GM19395 (cell line): Measurements from ENCODE around the gene DHX8.

Source experiments
- ATAC-seq: cut with Tn5 transposase; IDR thresholded peaks from one replicate; pipeline ENCODE4 v1.9.1; 2021; ENCODE audit warnings: mild to moderate bottlenecking, moderate library complexity; ENCODE audit not compliant: unreplicated experiment

Gene DHX8

GRCh38 chr17:43546319-43547188, 62.8 kb downstream of the DHX8 start, which contains the start of gene ETV4:
ETV4 (minus strand) TSS chr17:43546340; CDS start chr17:43545617, 723 bp downstream.
- ATAC-seq: peak; percentile 82

- ATAC-seq: no peak
Measured at GRCh38 chr17:43547189-43547550, 63.4 kb downstream of the DHX8 start.

- no peak for ATAC-seq
Measured at GRCh38 chr17:43547659-43548256, 64.0 kb downstream of the DHX8 start.

GRCh38 chr17:43548689-43549379, 65.1 kb downstream of the DHX8 start:
- ATAC-seq: no peak

GRCh38 chr17:43549496-43549895, 65.7 kb downstream of the DHX8 start:
- no peak for ATAC-seq

- ATAC-seq: no peak
Measured at GRCh38 chr17:43550754-43551153, 67.0 kb downstream of the DHX8 start.

GRCh38 chr17:43552229-43552837, 68.6 kb downstream of the DHX8 start:
- no peak for ATAC-seq

- no peak for ATAC-seq
Measured at GRCh38 chr17:43553573-43553972, 69.8 kb downstream of the DHX8 start.

GRCh38 chr17:43554857-43555256, 71.1 kb downstream of the DHX8 start:
- ATAC-seq: no peak

- no peak for ATAC-seq
Measured at GRCh38 chr17:43556292-43556691, 72.5 kb downstream of the DHX8 start.

GRCh38 chr17:43558805-43559160, 75.0 kb downstream of the DHX8 start:
- no peak for ATAC-seq

GRCh38 chr17:43559161-43559816, 75.5 kb downstream of the DHX8 start:
- no peak for ATAC-seq

- no peak for ATAC-seq
Measured at GRCh38 chr17:43560461-43561427, 77.0 kb downstream of the DHX8 start.

- no peak for ATAC-seq
Measured at GRCh38 chr17:43562679-43563599, 79.2 kb downstream of the DHX8 start.

- ATAC-seq: no peak
Measured at GRCh38 chr17:43563600-43564594, 80.1 kb downstream of the DHX8 start.

- ATAC-seq: no peak
Measured at GRCh38 chr17:43568506-43569082, 84.8 kb downstream of the DHX8 start.

- no peak for ATAC-seq
Measured at GRCh38 chr17:43570518-43570928, 86.7 kb downstream of the DHX8 start.
